HepG2 (cell line): ENCODE measurements around the gene ABHD13.

Source experiments
- SALL2 ChIP-seq: sonication (generic); formaldehyde crosslinking; IDR thresholded peaks from 2 replicates; pipeline ENCODE4 v1.8.1; 2023; ENCODE audit warnings: mild to moderate bottlenecking, missing genetic modification reagents, inconsistent platforms
- SRSF1 ChIP-seq: fragments of 200-400 bp; formaldehyde crosslinking; optimal IDR thresholded peaks from 2 replicates; pipeline ENCODE3; 2017; ENCODE audit warnings: mild to moderate bottlenecking, low read depth, low read length, moderate library complexity
- TF ChIP-seq, protein P1 (sequence below): sonication (generic); formaldehyde crosslinking; IDR thresholded peaks from 2 replicates; pipeline ENCODE4 v1.4.0; 2020; ENCODE audit warnings: missing genetic modification reagents
- TF ChIP-seq, protein P2 (sequence below): sonication (generic); formaldehyde crosslinking; IDR thresholded peaks from 2 replicates; pipeline ENCODE4 v1.4.0; 2020; ENCODE audit warnings: missing genetic modification reagents, borderline replicate concordance

DNA sequence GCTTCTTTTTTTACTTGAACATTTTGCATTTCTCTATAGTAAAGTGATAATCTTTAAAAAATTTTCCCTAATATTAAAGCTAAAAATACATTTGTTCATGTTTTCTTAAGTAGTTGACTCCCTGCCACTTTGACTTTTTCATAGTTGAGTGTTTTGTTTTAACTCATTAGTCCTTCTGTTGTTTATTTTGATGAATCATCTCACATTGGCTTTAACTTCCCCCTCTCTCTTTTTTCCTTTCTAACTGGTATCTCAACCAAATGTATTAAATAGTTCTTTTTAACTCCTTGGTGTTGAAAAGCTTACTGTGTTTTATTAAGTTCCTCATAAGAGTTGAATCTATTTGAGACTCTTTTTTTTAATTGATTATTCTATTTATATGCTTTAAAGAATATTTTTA is 54.1 kb downstream of the ABHD13 start:
- TF ChIP-seq, protein P1, sequence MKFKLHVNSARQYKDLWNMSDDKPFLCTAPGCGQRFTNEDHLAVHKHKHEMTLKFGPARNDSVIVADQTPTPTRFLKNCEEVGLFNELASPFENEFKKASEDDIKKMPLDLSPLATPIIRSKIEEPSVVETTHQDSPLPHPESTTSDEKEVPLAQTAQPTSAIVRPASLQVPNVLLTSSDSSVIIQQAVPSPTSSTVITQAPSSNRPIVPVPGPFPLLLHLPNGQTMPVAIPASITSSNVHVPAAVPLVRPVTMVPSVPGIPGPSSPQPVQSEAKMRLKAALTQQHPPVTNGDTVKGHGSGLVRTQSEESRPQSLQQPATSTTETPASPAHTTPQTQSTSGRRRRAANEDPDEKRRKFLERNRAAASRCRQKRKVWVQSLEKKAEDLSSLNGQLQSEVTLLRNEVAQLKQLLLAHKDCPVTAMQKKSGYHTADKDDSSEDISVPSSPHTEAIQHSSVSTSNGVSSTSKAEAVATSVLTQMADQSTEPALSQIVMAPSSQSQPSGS (CRISPR knock-in tag): no peak
- TF ChIP-seq SRSF1 (no peak), SALL2 (CRISPR knock-in tag) (no peak)
- TF ChIP-seq, protein P2, sequence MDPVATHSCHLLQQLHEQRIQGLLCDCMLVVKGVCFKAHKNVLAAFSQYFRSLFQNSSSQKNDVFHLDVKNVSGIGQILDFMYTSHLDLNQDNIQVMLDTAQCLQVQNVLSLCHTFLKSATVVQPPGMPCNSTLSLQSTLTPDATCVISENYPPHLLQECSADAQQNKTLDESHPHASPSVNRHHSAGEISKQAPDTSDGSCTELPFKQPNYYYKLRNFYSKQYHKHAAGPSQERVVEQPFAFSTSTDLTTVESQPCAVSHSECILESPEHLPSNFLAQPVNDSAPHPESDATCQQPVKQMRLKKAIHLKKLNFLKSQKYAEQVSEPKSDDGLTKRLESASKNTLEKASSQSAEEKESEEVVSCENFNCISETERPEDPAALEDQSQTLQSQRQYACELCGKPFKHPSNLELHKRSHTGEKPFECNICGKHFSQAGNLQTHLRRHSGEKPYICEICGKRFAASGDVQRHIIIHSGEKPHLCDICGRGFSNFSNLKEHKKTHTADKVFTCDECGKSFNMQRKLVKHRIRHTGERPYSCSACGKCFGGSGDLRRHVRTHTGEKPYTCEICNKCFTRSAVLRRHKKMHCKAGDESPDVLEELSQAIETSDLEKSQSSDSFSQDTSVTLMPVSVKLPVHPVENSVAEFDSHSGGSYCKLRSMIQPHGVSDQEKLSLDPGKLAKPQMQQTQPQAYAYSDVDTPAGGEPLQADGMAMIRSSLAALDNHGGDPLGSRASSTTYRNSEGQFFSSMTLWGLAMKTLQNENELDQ (CRISPR knock-in tag): no peak
